ENCODE measurements around the gene ZMYND8.
A peak's percentile ranks its signal among the peaks of the same experiment; 100 is the strongest.
"Not testable (repeated sequence)": the region's sequence is repeated elsewhere in the genome, so short reads cannot be mapped to it uniquely, and the experiment has no call there.

ZMYND8 gene

GRCh38 chr20:47370850-47371782 is 14.6 kb upstream of the ZMYND8 start:
- DNase-seq (ENCODE audit: low read depth), result no peak

- DNase-seq (ENCODE audit: low read depth), result no peak
These were observed 13.7 kb upstream of the ZMYND8 start for GRCh38 chr20:47370214-47370613.

- no peak for DNase-seq (ENCODE audit: low read depth)
These were observed 11.8 kb upstream of the ZMYND8 start for GRCh38 chr20:47368301-47368700.

- not testable (repeated sequence) for DNase-seq (ENCODE audit: low read depth)
These were observed 9.8 kb upstream of the ZMYND8 start for GRCh38 chr20:47366301-47366700.

- no peak for DNase-seq (ENCODE audit: low read depth)
These were observed 8.7 kb upstream of the ZMYND8 start for GRCh38 chr20:47365023-47365764.

- no peak for DNase-seq (ENCODE audit: low read depth)
These were observed 6.1 kb upstream of the ZMYND8 start for GRCh38 chr20:47362361-47363219.

GRCh38 chr20:47361057-47361915 is 4.8 kb upstream of the ZMYND8 start:
- no peak for DNase-seq (ENCODE audit: low read depth)

GRCh38 chr20:47360297-47361056 is 4.0 kb upstream of the ZMYND8 start:
- peak; percentile 92 for DNase-seq (ENCODE audit: low read depth)

GRCh38 chr20:47359530-47360296 is 3.2 kb upstream of the ZMYND8 start:
- DNase-seq (ENCODE audit: low read depth), result no peak

GRCh38 chr20:47358672-47359529 is 2.4 kb upstream of the ZMYND8 start:
- peak; percentile 97 for DNase-seq (ENCODE audit: low read depth)

- no peak for DNase-seq (ENCODE audit: low read depth)
These were observed 1.7 kb upstream of the ZMYND8 start for GRCh38 chr20:47358039-47358671.

GRCh38 chr20:47357296-47358038 is 968 bp upstream of the ZMYND8 start:
- peak; percentile 63 for DNase-seq (ENCODE audit: low read depth)

- DNase-seq (ENCODE audit: low read depth), result no peak
These were observed 326 bp downstream of the ZMYND8 start for GRCh38 chr20:47356220-47356525.

- DNase-seq (ENCODE audit: low read depth), result no peak
These were observed 845 bp downstream of the ZMYND8 start for GRCh38 chr20:47355489-47356219.

- no peak for DNase-seq (ENCODE audit: low read depth)
These were observed 1.6 kb downstream of the ZMYND8 start for GRCh38 chr20:47354714-47355488.

- no peak for DNase-seq (ENCODE audit: low read depth)
These were observed 2.1 kb downstream of the ZMYND8 start for GRCh38 chr20:47354464-47354713.

Data from fibroblast of the conjunctiva (primary cell).